ENCODE measurements around the gene SPSB4.

SPSB4 gene

GRCh38 chr3:141055536-141056445 lies 4.6 kb downstream of the SPSB4 start:
- no peak for DNase-seq

- no peak for DNase-seq
These were observed 5.6 kb downstream of the SPSB4 start for GRCh38 chr3:141056751-141057171.

GRCh38 chr3:141057436-141057835 lies 6.3 kb downstream of the SPSB4 start:
- no peak for DNase-seq

- no peak for DNase-seq
These were observed 7.0 kb downstream of the SPSB4 start for GRCh38 chr3:141057946-141058800.

- no peak for DNase-seq
These were observed 7.8 kb downstream of the SPSB4 start for GRCh38 chr3:141058996-141059395.

GRCh38 chr3:141059816-141060215 lies 8.7 kb downstream of the SPSB4 start:
- DNase-seq, result no peak

GRCh38 chr3:141060327-141060726 lies 9.2 kb downstream of the SPSB4 start:
- no peak for DNase-seq

- no peak for DNase-seq
These were observed 12.7 kb downstream of the SPSB4 start for GRCh38 chr3:141063831-141064230.

GRCh38 chr3:141064255-141064926 lies 13.2 kb downstream of the SPSB4 start:
- no peak for DNase-seq

- no peak for DNase-seq
These were observed 14.1 kb downstream of the SPSB4 start for GRCh38 chr3:141065258-141065657.

GRCh38 chr3:141065841-141066805 lies 15.0 kb downstream of the SPSB4 start:
- DNase-seq, result no peak

GRCh38 chr3:141067206-141067974 lies 16.2 kb downstream of the SPSB4 start:
- no peak for DNase-seq

- DNase-seq, result no peak
These were observed 19.1 kb downstream of the SPSB4 start for GRCh38 chr3:141070229-141070628.

- no peak for DNase-seq
These were observed 19.7 kb downstream of the SPSB4 start for GRCh38 chr3:141070727-141071357.

GRCh38 chr3:141071681-141072260 lies 20.6 kb downstream of the SPSB4 start:
- no peak for DNase-seq

GRCh38 chr3:141072950-141073349 lies 21.8 kb downstream of the SPSB4 start:
- no peak for DNase-seq

- DNase-seq, result no peak
These were observed 22.4 kb downstream of the SPSB4 start for GRCh38 chr3:141073580-141073979.

- no peak for DNase-seq
These were observed 23.4 kb downstream of the SPSB4 start for GRCh38 chr3:141074529-141074928.

- no peak for DNase-seq
These were observed 25.1 kb downstream of the SPSB4 start for GRCh38 chr3:141076036-141076773.
